G401.6 (cell line): ENCODE results near the gene DNAH6.
"Not testable (repeated sequence)": the region's sequence is repeated elsewhere in the genome, so short reads cannot be mapped to it uniquely, and the experiment has no call there.

Experiments used
- FAIRE-seq: peaks from 2 replicates; lab custom pipeline; 2012; peaks lifted over from hg19 to GRCh38; lab: Jason Lieb, UNC

DNAH6 gene

DNA sequence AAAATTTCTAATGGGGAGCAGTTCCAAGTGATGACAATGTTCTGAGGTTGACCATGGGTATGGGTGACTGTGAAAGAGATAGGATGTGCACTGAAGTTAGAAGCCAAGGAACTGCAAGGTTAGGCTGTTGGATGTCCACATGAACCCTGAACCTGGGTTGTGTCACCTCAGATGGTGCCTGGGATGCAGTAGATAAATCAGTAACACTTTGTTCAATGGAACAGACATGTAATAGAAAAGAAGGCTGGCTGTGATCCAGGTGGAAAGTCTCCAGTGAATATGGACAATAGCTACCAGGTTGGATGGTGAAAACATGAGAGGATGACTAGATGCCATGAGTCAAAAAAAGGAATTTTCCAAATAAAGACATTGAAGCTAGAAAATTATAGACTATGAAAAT, 233.1 kb downstream of the DNAH6 start:
- no peak for FAIRE-seq

DNA sequence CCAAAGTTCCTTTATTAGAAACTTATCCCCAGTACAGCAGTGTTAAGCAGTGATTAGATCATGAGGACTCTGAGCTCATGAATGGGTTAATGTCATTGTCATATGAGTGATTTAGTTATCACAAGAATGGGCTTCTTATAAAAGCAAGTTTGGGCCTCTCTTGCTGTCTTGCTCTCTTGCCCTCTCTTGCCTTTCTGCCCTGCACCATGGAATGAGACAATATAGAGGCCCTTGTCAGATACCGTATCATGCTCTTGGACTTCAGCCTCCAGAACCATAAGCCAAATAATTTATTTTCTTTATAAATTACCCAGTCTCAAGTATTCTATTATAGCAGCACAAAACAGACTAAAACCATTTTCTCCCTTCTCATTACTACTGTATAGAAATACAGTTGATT, 238.8 kb downstream of the DNAH6 start:
- no peak for FAIRE-seq

DNA sequence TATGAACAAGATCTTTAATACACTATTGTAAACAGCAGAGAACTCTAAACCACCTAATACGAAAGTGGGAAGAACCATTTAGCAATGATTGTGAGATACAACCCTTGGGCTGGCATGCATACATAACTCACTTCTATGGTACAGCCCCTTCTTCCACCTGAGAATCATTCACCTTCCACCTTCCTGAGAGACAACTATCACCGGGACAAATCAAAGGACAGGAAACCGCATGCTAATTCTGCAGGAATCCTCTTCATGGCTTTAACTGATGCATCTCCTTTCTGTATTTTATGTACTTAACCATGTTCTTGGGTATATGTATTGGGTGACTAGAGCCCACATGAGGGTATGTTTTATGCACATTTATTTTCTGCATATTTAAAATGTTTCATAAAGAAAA, 241.3 kb downstream of the DNAH6 start:
- FAIRE-seq: no peak

DNA sequence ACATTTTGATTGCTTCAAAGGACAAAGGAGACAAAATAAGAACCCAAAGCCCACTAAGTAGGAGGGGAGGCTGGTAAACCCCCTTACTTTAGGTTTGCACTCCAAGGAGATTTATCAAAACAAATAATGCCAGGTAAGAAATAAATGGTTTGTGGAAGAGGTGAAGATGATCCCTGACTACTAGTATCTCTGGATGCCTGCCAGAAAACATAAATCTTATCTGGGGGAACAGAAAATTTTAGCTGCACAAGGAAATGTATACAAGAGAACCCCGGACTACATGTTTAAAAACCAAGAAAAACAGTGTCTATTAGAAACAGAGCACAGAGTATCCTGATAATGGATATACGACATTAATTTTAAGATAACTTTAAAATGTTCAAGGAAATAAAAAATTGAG, 250.5 kb downstream of the DNAH6 start:
- no peak for FAIRE-seq

DNA sequence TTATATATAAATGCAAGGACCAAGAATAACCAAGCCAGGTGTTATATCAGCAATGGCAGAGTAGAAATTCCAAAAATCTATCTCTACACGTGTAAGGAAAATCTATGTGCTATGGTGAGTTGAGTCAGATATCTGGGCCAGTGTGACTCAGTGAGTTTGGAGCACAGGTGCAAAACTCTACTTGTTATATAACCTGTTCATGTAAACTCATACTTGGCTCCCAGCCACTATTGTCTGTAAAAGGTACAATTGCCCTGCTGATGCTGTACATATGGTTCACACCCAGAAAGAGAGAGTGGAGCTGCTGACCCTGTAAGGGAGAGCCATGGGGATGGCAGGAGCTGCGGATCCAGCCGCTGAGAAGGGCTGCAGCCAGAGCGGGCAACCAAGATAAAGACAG, 252.5 kb downstream of the DNAH6 start:
- no peak for FAIRE-seq

DNA sequence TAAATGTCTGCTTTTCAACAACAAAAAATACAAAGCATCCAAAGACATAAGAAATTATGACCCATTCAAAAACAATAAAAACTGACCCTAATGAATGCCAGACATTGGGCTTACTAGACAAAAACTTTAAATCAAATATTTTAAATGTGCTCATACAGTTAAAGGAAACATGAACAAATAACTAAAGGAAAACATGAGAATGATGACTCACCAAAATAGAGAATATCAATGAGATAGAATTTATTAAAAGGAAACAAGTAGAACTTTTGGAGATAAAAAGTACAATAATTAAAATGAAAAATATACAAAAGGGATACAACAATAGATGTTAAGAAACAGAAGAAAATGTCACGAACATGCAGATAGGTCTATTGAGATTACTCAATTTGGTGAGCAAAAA, 254.0 kb downstream of the DNAH6 start:
- no peak for FAIRE-seq

DNA sequence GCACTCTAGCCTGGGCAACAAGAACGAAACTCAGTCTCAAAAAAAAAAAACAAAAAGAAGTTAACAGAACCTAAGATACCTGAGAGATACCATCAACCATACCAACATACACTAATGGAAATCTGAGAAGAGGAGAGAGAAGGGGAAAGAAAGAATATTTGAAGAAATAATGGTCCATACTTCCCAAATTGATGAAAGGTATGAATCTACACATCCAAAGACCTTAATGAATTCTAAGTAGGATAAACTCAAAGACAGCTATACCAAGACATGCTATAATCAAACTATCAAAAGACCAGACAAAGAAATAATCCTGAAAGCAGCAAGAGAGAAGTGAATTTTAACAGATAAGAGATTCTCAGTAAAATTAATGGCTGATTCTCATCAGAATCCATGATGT, 255.0 kb downstream of the DNAH6 start:
- FAIRE-seq: no peak

DNA sequence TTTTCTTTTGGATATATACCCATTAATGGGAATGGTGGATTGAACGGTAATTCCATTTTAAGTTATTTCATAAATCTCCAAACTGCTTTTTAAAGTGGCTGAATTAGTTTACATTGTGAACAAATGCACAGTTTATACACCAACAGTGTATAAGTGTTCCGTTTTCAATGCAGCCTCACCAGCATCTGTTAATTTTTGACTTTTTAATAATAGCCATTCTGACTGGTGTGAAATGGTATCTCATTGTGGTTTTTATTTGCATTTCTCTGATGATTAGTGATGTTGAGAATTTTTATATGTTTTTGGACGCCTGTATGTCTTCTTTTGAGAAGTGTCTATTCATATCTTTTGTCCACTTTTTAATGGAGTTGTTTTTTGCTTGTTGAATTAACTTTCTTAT, 257.3 kb downstream of the DNAH6 start:
- not testable (repeated sequence) for FAIRE-seq

DNA sequence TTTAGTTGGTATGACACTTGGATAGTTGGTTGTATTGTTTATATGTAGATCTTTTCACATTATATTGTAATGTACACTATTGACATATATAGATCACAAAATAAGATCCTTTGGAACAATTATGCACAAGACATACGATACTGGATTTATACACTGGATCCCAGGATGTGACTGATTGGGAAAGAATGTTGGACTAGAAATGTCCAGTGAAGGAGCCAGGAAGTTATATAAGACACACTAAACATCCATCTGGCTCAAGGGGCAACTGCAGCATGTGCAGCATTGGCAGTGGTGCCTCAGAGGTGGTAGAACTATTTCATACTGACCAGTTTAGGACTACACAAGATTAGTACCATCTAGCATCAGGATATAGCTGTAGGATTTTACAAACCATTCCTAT, 259.7 kb downstream of the DNAH6 start:
- FAIRE-seq: no peak

DNA sequence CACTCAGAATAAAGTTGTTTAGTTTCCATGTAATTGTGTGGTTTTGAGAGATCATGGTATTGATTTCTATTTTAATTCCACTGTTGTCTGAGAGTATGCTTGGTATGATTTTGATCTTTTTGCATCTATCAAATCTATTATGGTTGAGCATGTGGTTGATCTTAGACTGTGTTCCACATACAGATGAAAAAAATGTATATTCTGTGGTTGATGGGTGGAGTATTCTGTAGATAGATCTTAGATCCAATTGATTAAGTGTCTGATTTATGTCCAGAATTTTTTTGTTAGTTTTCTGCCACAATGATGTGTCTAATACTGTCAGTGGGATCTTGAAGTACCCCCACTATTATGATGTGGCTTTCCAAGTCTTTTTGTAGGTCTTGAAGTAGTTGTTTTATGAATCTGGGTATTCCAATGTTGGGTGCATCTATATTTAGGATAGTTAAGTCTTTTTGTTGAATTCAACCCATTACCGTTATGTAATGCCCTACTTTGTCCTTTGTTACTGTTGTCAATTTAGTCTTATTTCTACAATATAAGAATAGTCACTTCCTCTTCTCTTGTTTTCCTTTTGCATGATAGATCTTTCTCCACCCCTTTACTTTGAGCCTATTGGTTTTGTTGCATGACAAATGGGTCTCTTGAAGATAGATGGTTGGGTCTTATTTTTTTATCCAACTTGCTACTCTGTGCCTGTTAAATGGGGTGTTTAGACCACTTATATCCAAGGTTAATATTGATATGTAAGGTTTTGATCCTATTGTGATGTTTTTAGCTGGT, 262.8 kb downstream of the DNAH6 start:
- no peak for FAIRE-seq

DNA sequence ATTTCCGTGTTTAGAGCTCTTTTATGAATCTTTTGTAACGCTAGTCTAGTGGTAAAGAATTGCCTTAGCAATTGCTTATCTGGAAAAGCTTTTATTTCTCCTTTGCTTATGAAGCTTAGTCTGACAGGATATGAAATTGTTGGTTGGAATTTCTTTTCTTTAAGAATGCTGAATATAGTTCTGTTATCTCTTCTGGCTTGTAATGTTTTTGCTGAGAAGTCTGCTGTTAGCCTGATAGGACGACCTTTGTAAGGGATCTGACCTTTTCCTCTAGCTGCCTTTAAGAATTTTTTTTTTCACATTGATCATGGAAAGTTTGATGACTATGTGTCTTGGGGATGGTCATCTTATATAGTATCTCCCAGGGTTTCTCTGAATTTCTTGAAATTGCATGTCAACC, 263.5 kb downstream of the DNAH6 start:
- no peak for FAIRE-seq

DNA sequence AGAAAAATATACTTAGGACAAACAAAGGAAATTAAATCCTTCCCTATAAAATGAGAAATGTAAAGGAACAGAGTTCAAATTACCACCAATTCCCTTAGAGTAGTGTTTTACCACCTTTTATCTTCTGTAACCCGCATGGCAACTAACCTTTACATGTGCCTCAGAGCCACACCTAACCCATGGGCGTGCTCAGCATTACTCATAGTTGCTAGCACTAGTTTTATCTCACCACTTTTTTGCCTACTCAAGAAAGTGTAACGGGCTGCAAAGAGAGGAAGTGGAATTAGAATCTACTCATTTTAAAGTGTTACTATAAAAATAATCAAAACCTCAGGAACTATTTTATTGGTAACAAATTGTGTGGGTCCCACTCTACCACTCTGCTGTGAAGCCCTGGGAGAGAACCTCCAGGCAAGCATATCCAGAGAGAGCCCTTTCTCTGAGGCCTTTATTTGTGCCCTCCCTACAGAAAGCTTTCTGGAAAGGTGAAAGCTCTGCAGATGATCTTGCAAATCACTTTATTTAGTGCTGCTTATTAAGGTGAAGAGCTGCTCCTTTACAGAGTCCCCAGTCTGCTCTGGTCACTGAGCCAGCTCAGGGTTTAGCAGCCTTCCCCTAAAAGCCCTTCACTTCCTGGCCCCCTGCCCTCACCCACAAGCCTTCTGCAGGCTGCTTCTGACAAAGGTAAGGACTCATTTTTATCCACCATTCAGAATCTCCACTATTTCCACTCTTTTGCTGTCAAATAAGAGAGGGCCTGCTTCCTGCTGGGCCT, 265.8 kb downstream of the DNAH6 start:
- FAIRE-seq: no peak

DNA sequence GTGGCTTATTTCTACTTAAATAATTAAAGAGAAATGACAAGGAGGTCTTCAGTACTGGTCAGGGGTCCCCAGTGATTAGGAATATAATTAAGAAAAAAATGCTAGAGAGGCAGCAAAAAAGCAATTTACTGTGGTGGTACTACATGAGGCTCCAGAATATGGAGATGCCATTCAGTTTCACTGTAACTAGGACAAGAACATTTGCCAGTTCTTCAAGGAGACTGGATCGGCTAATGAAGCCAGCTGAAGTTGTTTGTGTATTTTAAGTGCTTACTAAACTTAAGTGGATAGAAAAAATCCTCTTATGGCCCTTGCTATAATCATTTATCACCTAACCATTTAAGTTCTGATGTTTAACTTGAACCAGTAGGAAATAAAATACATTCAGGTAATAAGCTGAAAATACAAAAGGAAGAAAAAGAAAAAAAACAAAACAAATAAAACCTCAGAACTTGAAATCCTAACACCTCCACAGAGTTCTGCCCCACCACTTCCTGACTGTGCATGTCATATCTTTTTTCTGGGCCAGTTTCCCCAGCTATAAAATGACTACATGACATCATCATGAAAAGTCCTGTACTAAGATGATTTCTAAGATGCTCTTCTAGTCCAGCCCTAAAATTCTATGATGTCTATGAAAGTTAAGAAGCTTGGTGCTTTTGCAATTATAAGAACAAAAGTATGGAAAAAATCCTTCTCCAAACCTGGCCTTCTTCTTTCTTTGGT, 266.6 kb downstream of the DNAH6 start:
- no peak for FAIRE-seq

DNA sequence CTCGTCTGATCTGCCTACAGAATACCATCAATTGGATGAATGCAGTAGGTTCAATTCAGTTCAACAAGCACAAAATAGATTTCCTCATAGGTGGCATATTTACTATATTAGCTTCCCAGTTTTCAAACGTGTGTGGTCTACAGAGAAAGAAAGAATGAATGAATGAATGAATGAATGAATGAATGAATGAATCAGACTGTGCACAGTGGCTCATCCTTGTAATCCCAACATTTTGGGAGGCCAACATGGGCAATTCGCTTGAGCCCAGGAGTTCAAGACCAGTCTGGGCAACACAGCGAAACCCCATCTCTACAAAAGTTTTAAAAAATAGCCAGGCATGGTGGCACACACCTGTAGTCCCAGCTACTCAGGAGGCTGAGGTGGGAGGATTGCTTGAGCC, 269.7 kb downstream of the DNAH6 start:
- FAIRE-seq: no peak

DNA sequence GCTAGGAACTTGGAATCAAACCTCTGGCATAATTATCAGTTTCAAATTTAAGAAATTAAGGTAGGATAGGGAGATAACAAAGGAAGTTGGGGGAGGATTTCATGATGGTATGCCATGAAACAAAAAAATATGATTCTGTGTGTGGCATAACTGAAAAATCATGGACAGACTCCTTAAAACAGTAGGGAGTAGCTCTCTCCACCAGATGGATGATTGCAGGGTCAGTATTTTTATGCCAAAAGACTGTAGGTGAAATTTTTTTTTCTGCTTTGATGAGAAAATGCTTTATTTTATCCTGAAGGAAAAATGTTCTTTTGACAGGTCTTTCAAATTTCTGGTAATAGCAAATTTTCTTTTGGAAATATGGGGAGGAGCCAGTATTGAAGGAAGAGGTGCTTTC, 270.3 kb downstream of the DNAH6 start:
- no peak for FAIRE-seq

DNA sequence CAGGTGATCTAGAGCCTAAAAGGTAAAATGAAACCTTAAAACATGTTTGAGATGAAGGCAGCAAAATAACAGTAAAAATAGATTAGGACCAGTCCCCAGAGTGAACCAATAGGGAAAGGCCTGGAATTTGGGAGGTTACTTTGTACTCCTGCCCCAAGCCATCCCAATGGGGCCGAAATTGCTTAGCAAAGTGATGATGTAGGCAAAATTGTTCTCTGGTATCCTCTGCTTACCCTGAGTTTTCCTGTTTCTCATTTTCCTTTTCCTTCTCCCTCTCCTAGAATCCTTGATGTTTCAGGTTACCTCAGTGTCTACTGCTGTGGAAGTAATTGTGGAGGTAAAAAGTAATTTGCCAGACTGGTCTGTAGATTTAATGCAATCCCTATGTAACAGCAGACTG, 271.7 kb downstream of the DNAH6 start:
- FAIRE-seq: no peak

DNA sequence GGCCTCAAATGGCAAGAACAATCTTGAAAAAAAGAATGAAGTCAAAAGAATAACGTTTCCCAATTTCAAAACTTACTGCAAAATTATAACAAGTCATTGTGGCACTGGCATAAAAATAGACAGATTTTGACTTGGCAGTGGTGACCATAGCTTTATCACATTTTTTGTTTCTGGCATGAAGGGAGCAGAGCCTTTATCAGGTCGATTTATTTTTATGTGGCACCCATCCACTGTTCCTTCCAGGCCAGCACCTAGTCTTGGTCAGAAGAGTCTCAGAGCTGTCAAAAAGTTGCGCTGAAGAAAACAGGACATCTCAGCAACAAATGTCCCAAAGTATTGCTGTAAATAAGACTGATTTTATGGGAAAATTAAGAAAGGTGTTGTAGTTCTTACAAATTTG, 272.2 kb downstream of the DNAH6 start:
- FAIRE-seq: no peak

DNA sequence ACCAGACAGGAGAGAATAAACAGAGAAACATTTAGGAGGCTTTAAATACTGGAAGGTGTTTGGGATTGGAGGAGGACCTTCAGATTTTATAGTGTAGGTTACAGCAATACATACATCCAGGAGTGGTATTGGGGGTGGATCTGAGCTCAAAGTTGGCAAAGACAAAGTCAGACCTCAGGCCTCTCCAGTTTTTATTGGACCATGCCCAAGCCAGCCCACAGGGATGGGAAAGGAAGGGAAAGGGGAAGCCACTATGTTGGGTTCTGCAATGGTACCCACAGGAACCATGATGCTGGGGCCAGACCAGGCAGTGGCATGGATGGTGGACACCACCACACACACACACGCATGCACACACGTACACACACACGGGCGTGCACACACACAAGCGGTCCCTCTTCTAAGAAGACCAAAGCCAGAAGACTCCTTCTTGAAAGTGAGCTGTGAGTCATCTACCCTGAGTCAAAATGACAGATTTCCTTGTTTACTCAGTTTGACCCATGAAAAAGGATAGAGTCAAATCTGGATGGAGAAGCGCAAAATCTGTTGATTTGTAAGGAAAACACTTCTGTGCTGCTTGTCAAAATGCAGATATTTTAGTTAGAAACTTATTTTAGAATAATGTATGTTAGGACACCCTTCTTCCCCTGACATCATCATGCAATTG, 276.7 kb downstream of the DNAH6 start:
- FAIRE-seq: no peak

DNA sequence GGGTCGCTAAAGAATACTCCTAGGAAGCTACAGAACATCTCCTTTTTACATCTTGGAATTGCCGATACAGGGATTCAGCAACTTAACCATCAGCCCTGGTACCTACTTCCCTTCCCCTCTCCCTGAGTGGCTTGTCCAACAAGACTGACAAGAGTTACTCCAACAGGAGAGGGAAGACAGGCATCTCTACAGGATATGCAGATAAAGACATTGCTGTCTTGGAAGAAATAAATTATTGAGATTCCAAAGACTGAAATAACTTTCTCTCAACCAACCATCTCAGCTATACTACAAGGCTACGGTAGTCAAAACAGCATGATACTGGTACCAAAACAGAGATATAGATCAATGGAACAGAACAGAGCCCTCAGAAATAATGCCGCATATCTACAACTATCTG, 277.3 kb downstream of the DNAH6 start:
- FAIRE-seq: no peak

DNA sequence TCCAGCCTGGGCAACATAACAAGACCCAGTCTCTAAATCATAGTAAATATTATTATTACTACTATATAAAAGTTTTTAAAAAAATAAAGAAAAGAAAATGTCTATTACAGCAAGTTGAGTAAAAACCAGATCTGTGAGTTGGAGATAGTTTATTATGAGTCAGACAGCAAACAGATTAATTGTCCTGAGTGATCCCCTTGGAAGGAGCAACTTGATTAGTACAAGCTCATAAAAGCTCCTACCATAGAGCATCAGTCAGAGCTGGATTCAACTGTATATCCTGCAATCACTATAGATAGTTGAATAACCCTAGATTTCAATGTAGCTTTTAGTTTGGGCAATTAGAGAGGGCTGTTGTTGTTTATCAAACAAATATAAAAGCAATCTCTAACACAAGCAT, 280.5 kb downstream of the DNAH6 start:
- no peak for FAIRE-seq

DNA sequence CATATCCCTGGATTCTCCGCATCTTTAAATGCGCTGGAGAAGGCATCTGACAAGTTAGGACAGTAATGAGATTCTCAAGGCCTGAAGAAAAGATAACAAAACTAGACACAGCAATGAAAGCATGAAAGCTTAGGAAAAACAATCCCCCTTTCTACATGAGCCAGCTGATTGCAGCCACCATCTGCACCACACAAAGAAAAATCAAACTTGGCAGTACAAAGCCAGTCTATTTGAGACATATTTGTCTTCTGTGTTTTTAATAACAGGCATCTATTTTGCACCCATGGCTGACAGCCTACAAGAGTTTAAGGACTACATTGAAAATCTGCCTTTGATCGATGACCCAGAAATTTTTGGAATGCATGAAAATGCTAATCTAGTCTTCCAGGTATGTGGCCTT, 281.0 kb downstream of the DNAH6 start:
- no peak for FAIRE-seq

DNA sequence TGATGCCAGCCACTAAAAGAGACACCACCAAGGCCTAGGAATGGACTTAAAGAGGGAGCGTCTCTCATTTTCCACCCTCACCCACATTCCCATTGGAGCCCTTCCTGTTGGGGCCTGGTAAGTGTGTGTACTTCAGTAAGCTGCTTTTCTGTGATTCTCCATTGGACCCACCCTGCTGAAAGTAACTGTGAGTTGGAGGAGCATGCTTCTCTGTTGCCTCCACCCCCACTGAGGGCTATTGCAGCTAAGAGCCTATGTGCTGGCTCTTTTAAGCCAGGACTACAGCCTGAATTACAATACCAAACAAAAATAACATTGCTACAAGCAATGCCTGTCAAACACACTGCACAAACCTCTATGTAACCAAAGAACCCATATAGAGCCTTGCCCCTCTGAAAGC, 283.5 kb downstream of the DNAH6 start:
- FAIRE-seq: no peak
